GM13976 (cell line): ENCODE data around the gene MGST1.
"Not testable (repeated sequence)": the region's sequence is repeated elsewhere in the genome, so short reads cannot be mapped to it uniquely, and the experiment has no call there.

ENCODE experiments used
- DNase-seq: peaks from one replicate; pipeline ENCODE4 v3.0.0; 2012; ENCODE audit warnings: low spot score
- in situ Hi-C: fragments of 300-500 bp; cut with MboI; formaldehyde crosslinking; loops from one replicate; pipeline ENCODE4 v1.12.0; 2022; ENCODE audit warnings: low sequenced_read_pairs, mixed read lengths, inconsistent platforms; ENCODE audit not compliant: unreplicated experiment
- TF ChIP-seq, protein P1 (sequence below): IDR thresholded peaks from 2 replicates; pipeline ENCODE4 v1.5.1; 2012; ENCODE audit warnings: borderline replicate concordance, mild to moderate bottlenecking; ENCODE audit not compliant: insufficient read depth; ENCODE audit errors: extremely low read depth, missing control alignments, control extremely low read depth

Gene MGST1

DNA sequence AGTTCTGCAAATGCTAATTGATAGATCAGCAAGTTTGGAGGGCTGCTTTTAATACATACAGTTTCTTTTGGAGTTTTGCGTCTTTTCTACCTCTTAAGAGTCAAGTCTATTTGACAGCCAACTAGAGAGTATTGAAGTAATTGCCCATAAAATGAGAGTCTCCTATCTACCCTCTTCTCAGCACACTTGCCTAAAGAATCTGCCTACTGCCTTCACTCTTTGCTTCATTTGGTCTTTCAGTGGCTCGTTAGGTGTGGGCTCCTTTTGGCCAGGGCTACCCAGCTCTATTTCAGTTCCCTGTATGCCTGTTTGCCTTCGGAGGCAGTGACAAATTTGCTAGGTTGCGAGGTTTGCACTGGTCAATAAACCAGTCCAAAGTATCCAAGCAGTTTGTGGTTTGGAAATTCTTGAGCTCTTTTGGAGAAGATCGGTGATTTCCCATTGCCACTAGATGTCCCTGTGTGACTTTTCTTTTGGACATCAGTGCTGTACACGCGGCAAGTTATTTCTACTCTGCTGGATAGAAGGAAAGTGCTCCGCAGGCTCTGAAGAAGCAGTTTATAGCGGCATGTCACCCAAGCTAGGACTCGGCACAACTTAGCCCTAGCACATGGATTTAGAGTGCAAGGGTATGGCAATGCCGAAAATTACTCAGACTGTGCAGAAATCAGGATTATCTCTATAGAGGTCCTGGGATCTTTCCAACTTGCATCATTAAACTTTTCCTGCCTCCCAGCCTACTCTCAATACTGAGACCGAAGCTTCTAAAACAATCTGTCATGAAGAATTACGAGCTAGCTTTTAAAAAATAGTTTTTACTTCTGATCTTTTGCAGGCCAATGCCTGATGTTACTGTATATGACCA, 38.6 kb downstream of the MGST1 start:
- TF ChIP-seq, protein P1, sequence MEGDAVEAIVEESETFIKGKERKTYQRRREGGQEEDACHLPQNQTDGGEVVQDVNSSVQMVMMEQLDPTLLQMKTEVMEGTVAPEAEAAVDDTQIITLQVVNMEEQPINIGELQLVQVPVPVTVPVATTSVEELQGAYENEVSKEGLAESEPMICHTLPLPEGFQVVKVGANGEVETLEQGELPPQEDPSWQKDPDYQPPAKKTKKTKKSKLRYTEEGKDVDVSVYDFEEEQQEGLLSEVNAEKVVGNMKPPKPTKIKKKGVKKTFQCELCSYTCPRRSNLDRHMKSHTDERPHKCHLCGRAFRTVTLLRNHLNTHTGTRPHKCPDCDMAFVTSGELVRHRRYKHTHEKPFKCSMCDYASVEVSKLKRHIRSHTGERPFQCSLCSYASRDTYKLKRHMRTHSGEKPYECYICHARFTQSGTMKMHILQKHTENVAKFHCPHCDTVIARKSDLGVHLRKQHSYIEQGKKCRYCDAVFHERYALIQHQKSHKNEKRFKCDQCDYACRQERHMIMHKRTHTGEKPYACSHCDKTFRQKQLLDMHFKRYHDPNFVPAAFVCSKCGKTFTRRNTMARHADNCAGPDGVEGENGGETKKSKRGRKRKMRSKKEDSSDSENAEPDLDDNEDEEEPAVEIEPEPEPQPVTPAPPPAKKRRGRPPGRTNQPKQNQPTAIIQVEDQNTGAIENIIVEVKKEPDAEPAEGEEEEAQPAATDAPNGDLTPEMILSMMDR = peak; percentile 14
- in situ Hi-C loops = no loop called here
- peak; percentile 21 for DNase-seq

- in situ Hi-C loops = no loop called here
Measured at GRCh38 chr12:16387919-16388318, 40.5 kb downstream of the MGST1 start.

GRCh38 chr12:16389594-16389993, 42.1 kb downstream of the MGST1 start:
- DNase-seq = no peak
- in situ Hi-C loops = no loop called here
- TF ChIP-seq, protein P1 = no peak

More at GRCh38 chr12:16387919-16388318, 40.5 kb downstream of the MGST1 start:
- no peak for DNase-seq
- TF ChIP-seq, protein P1 = no peak

GRCh38 chr12:16392846-16393535, 45.5 kb downstream of the MGST1 start:
- TF ChIP-seq, protein P1 = no peak
- no peak for DNase-seq
- in situ Hi-C loops = no loop called here

- in situ Hi-C loops = no loop called here
- TF ChIP-seq, protein P1 = no peak
- DNase-seq = no peak
Measured at GRCh38 chr12:16399101-16399500, 51.7 kb downstream of the MGST1 start.

DNA sequence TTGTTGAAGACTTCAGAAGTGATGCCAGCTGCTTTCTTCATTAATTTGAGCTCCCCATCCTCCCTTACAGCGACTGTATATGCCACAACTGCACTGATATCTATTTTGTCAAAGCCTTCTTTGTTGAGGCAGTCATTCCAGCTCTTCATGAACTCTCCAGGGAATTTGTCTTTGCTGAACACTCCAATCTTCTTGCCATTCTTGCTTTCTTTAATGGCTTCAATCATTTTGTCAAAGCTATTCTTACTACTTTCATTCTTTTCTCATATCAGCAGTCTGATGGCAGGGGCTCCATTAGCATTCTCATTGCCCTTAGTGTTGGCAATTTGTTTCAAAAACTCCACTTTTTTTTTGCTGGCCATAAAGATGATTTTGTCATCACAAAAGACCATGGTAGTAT, 54.4 kb downstream of the MGST1 start:
- in situ Hi-C loops, DNase-seq: not testable (repeated sequence)

DNA sequence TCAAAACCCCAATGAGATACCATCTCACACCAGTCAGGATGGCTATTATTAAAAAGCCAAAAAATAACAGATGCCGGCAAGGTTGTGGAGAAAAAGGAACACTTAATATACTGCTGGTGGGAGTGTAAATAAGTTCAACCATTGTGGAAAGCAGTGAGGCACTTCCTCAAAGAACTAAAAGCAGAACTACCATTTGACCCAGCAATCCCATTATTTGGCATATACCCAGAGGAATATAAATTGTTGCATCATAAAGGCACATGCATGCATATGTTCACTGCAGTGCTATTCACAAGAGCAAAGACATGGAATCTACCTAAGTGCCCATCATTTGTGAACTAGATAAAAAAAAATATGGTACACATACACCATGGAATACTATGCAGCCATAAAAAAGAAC, 59.9 kb downstream of the MGST1 start:
- TF ChIP-seq, protein P1 = no peak
- DNase-seq = no peak
- in situ Hi-C loops = no loop called here
